HG03521 (cell line): ENCODE results near the gene MTX2.
"Not testable (repeated sequence)": the region's sequence is repeated elsewhere in the genome, so short reads cannot be mapped to it uniquely, and the experiment has no call there.

ENCODE experiments used
- ATAC-seq: cut with Tn5 transposase; IDR thresholded peaks from one replicate; pipeline ENCODE4 v1.9.1; 2021; ENCODE audit warnings: mild to moderate bottlenecking, moderate library complexity; ENCODE audit not compliant: unreplicated experiment

Gene MTX2

GRCh38 chr2:176373155-176373554 lies 103.9 kb downstream of the MTX2 start:
- not testable (repeated sequence) for ATAC-seq

DNA sequence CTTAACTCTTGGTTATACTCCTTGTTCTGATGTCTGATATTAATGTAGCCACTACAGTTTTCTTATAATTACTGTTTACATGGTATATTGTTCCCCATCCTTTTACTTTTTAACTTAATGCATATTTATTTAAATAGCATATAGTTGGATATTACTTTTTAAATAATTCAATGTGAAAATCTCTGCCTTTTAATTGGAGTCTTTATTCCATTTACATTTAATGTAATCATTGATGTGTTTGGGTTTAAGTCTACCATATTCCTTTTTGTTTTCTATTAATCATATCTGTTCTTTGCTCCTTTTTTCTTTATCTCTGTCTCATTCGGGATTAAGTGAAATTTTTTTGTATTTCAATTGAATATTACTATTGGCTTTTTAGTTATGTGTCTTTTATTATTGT lies 109.1 kb downstream of the MTX2 start:
- no peak for ATAC-seq

DNA sequence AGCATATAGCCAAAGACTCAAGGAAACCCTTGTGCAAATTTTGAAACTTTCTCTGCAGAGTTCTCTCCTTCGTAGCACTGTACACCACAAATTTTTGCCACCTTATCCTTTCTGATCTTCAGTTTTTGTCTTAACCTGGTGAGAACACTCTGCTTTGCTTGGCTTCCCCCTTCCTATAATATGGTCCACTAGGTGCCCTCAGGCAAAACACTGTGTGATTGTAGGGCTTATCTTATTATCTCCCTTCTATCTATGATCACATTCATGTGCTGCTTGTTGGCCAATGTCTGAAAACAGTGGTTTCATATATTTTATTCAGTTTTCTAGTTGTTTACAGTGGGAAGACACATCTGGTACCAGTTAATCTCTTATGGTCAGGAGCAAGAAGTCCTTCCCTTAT lies 111.1 kb downstream of the MTX2 start:
- ATAC-seq: no peak

- ATAC-seq: no peak
These were observed 113.9 kb downstream of the MTX2 start for GRCh38 chr2:176383100-176383499.

- ATAC-seq: no peak
These were observed 114.7 kb downstream of the MTX2 start for GRCh38 chr2:176383836-176384442.

- ATAC-seq: no peak
These were observed 116.0 kb downstream of the MTX2 start for GRCh38 chr2:176385219-176385759.

GRCh38 chr2:176385838-176386237 lies 116.6 kb downstream of the MTX2 start:
- ATAC-seq: no peak
